Activated CD8-positive, alpha-beta memory T cell treated with anti-CD3 and anti-CD28 coated beads, Interleukin-2, amount 50 U/mL, for 48 hours (primary cell): Measurements from ENCODE around the gene RREB1.

Experiments
- DNase-seq: peaks from one replicate; pipeline ENCODE4 v3.0.0-alpha.2; 2020

Gene RREB1

GRCh38 chr6:7229376-7230326, 121.9 kb downstream of the RREB1 start:
- DNase-seq, result no peak

DNA sequence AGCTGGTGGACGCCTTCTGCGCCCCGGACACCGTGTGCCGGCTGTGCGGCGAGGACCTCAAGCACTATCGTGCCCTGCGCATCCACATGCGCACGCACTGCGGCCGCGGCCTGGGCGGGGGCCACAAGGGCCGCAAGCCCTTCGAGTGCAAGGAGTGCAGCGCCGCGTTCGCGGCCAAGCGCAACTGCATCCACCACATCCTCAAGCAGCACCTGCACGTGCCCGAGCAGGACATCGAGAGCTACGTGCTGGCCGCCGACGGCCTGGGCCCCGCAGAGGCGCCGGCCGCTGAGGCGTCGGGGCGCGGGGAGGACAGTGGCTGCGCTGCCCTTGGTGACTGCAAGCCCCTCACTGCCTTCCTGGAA, 122.5 kb downstream of the RREB1 start:
- no peak for DNase-seq

- DNase-seq, result no peak
Measured at GRCh38 chr6:7230956-7231713, 123.4 kb downstream of the RREB1 start.

DNA sequence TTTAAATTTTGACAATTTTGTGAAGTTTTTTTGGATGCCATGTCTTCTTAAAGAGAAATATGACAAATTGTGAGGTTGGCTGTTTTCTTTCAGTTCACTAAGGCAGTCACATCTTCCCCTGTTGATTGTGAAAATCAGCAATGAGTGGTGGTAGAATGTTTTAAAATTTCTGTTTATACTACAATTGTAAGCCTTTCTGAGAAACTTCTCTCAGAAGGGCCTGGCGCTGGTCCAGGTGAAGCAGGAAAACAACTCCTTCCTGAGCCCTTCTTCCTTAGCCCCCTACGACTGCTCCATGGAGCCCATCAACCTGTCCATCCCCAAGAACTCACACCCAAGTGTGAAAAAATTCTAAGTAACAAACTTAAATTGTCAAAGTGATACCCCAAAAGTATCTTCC, 124.6 kb downstream of the RREB1 start:
- DNase-seq, result no peak

- no peak for DNase-seq
Measured at GRCh38 chr6:7234547-7234946, 126.8 kb downstream of the RREB1 start.

- no peak for DNase-seq
Measured at GRCh38 chr6:7235712-7236305, 128.0 kb downstream of the RREB1 start.

DNA sequence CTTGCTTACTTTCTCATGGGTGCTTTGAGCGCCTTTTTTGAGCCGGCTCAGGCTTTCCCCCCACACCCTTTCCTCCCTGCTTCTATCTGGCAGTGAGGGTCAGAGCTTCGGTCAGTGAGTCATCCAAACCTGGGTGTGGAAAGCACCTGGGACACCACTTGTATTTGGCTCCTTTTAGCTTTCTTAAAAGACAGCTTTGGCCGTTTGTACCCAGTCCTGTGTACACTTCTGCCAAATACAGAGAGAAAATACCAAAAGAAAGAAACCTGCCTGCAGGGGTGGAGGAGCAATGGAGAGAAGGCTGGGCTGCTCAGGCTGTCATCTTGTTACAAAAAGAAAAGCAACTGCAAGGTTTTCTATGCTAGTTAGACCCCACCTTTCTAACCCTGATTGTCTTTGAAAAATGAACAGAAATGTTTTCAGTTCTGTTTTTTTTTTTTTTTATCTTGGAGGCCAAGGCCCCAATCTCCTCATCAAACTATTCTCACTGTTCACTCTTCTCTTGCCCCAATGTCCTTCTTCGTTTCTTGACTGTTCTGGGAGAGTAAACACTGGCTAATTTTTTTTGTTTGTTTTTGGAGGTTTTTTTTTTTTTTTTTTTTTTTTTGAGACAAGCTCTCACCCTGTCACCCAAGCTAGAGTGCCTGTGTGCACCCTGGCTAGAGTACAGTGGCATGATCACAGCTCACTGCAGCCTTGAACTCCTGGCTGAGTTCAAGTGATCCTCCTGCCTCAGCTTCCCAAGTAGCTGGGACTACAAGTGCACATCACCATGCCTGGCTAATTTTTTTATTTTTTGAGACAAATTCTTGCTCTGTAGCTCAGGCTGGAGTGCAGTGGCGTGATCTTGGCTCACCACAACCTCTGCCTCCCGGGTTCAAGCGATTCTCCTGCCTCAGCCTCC, 128.8 kb downstream of the RREB1 start:
- DNase-seq, result no peak

DNA sequence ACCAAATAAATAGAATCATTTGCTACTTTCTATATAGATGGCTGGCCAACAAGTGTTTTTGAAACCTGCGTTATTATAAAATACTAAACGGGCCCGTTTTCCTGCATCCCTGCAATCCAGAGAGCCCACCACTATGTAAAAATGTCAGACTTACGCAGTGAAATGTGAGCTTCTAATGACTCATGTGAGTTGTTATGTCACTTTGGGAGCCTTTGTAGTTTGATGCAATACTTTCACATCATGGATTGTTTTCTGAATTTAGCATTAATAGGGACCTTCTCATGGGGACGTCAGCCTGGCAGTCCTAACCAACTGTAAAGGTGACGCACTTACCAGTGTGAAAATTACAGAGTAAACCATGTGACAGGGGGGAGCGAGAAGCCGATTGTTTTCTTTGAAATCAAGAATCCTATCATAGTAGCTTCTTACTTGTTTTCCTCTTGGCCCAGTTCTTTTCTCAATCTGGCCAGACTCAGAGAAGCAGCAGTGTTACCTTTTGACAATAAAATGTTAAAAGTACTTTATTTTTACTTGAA, 130.0 kb downstream of the RREB1 start:
- no peak for DNase-seq

- DNase-seq, result no peak
Measured at GRCh38 chr6:7238526-7238899, 130.8 kb downstream of the RREB1 start.

DNA sequence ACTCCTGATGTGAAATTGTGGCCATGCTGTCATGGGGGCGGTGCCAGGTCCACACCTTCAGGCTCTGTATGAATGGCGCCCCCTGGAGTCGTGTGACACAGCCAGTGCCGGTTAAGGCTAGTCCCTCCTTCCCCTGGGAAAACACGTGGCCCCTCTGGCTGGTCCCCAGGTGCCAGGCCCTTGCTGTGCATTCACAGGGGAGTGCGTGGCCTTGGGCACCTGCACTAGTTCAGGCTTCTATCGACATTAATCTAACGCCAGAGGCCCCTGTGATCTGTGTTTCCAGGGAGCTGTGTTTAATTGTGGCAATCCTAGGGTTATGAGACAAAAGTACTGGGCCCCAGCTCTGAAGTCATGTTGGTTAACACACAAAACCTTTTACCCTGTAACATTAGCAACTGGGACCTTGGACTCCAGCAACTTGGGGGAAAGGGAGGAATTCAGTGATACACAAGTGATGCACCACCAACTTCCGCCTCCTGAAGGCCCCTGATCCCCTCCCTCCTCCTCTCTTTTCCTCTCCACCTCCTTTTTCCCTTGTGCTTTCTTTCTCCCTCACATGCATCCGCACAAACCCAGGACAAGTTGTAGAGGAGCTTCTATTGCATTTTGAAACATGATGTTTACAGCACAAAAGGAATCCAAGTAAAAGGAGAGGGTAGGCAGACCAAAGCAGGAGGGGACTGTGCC, 131.3 kb downstream of the RREB1 start:
- peak; percentile 88 for DNase-seq

- no peak for DNase-seq
Measured at GRCh38 chr6:7239590-7239948, 131.8 kb downstream of the RREB1 start.

- DNase-seq, result no peak
Measured at GRCh38 chr6:7240351-7240750, 132.6 kb downstream of the RREB1 start.

- DNase-seq, result no peak
Measured at GRCh38 chr6:7241160-7241559, 133.4 kb downstream of the RREB1 start.

DNA sequence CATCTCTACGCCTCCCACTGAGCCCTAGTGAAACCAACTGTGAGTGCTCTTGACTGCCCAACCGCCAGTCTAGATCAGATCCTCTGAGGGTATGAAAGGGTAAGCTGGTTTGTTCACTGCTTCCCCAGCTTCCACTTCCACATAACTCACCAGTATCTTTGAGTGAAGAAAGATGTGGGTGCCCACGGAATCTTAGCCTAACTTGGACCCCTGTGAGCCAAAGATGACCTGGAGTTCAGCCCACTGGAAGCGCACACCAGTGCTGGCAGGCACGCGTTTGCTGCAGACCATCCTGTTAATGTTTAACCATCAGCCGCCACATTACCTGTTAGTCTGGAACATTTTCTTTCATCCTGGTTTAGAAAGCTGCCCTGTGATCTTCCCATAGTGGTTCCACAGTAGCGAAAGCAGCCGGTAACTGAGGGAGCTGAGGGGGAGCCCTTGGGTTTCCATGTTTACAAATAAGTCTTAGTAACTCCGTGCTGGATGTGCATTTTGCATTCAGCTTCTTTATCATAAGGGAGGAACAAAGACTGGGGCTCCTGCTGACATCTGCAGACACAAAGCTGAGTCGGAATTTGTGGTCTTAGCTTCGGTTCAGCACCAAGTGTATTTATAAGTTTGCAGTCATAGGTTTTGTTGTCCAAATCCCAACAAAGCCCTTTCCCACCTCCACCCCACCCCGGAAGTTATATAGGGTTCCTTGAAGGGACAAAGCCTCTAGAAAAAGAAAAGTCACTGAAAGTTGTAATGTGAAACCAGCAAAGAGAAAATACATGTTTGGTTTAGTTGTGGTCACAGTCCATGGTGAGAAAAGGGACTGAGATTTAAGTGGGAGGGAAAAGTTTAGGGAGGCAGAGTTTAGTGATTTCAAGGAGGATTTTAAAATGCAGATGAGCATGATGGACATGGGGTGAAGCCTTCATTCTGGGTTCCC, 134.2 kb downstream of the RREB1 start:
- DNase-seq, result no peak

DNA sequence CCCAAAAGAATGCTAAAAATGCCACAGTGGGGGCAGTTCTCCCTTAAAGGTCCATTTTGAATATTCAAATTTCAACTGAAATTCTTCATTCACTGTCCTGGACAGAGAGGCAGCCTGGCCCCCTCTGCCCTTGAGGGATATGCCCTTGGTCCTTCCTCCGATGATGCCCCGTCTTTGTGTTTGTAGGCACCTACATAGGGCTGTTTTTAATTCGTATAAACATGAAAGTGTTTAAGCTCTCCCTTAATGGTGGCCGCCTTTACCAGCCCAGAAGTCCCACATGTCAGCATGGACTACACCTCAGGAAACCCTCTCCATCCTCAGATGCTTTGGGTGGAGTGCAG, 135.0 kb downstream of the RREB1 start:
- no peak for DNase-seq

- no peak for DNase-seq
Measured at GRCh38 chr6:7243179-7243981, 135.6 kb downstream of the RREB1 start.

DNA sequence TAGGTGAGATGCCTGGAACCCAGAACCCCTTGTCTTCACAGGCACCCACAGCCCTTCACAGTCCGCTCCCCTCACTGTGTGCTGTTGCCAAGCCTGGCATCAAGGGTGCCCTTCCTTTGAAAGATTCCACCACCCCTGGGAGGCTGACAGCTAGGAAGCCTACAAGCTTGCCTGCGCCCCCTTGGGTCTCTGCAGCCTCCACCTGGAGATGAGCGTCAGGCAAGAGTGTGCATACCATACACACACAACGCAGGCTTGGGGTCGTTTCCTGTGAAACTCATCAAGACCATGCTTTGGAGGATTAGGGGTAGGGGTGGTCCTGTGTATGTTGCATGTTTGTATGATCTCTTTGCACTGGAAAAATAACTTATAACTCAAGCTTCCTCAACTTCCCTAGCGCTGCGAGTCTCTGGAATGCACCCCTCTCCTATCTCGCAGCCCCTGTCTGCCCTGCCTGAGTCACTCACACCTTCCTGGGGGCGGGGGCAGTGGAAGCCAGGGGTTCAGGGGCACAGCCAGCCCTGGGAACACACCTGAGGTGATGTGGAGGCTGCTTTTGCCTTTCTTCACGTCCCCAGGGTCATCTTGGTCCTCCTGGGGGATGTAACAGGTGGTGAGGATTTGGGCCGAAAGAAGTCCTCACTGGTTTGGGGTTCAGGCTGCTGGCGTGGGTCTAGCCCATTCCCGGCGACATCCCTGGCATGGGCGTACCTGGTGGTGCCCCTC, 138.1 kb downstream of the RREB1 start:
- DNase-seq, result no peak

GRCh38 chr6:7246401-7247178, 138.8 kb downstream of the RREB1 start:
- DNase-seq, result no peak

- no peak for DNase-seq
Measured at GRCh38 chr6:7247179-7247456, 139.4 kb downstream of the RREB1 start.
